ENCODE measurements around the gene FBXO2.

FBXO2 gene

DNA sequence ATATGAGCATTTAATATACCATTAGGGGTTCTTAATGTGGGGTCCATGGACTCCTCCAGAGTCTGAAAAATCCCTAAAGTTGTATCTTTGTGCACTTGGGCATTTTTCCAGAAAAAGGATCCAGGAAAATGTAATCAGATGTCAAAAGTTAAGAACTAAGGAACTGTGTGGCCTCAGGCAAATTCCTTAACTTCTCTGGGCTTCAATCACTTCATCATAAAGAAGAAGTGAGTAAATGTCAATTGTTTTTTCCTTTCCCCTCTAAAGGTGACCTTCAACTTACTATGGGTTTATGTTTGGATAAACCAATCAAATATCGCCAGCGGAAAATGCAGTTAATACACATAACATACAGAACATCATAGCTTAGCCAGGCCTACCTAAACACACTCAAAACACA, 24.2 kb upstream of the FBXO2 start:
- no peak overlapping the region for H3K9ac ChIP-seq
- H3K79me2 ChIP-seq, result no peaks in the 10 kb centered on the region
- H3K27me3 ChIP-seq (ENCODE audit: control insufficient read depth, insufficient read depth, low read length), result no peaks in the 10 kb centered on the region
- H3K4me3 ChIP-seq (ENCODE audit: low read depth, low read length), result no peak overlapping the region
- TF ChIP-seq, protein P1, sequence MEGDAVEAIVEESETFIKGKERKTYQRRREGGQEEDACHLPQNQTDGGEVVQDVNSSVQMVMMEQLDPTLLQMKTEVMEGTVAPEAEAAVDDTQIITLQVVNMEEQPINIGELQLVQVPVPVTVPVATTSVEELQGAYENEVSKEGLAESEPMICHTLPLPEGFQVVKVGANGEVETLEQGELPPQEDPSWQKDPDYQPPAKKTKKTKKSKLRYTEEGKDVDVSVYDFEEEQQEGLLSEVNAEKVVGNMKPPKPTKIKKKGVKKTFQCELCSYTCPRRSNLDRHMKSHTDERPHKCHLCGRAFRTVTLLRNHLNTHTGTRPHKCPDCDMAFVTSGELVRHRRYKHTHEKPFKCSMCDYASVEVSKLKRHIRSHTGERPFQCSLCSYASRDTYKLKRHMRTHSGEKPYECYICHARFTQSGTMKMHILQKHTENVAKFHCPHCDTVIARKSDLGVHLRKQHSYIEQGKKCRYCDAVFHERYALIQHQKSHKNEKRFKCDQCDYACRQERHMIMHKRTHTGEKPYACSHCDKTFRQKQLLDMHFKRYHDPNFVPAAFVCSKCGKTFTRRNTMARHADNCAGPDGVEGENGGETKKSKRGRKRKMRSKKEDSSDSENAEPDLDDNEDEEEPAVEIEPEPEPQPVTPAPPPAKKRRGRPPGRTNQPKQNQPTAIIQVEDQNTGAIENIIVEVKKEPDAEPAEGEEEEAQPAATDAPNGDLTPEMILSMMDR (IDR thresholded peaks at IDR 0.05), result no peak
- no peaks in the 10 kb centered on the region for H3K36me3 ChIP-seq (ENCODE audit: control insufficient read depth, insufficient read depth, low read length)
- no peaks in the 10 kb centered on the region for H3K9me3 ChIP-seq (ENCODE audit: control insufficient read depth, low read length)
- H3K4me1 ChIP-seq, result no peaks in the 10 kb centered on the region
- H3K27ac ChIP-seq, result no peak overlapping the region
- H3K4me2 ChIP-seq (ENCODE audit: low read length), result no peak overlapping the region
- H2AFZ ChIP-seq, result no peak overlapping the region

DNA sequence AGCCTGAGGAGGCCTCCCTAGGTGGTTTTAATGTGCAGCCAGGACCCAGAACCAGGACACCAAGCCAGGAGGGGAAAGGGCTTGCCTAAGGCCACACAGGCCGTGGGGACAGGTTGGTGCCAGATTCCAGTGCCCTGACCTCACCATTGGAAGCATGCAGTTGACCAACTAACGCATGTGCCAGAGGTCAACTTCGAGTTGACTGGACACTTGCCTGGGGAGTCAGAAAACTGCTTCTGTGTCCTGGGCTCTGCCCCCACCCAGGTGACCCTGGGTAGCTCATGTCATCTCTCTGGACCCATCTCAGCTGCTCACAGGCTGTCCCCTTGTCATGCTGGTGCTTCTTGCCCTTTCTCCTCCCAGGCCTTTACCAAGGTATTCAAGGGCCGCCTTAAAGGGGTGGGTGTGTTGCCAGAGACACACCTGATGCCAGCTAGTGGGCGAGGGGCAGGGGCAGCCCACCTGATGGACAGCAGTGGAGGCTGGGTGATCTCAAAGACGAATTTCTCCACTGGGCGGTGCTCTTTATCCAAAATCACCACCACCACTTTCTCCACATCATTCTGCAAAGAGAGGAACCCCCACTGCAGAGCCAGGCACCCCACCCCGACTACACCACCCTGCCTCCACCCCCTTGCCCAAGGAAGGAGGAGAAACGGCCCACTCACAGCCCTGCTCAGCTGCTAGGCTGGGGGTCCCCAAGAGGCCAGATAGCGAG, 22.3 kb upstream of the FBXO2 start:
- H3K4me3 ChIP-seq (ENCODE audit: low read depth, low read length), result no peak overlapping the region
- H3K36me3 ChIP-seq (ENCODE audit: control insufficient read depth, insufficient read depth, low read length), result no peaks in the 10 kb centered on the region
- H3K27ac ChIP-seq, result no peak overlapping the region
- no peaks in the 10 kb centered on the region for H3K27me3 ChIP-seq (ENCODE audit: control insufficient read depth, insufficient read depth, low read length)
- no peak overlapping the region for H2AFZ ChIP-seq
- H3K9me3 ChIP-seq (ENCODE audit: control insufficient read depth, low read length), result no peaks in the 10 kb centered on the region
- TF ChIP-seq, protein P1 (IDR thresholded peaks at IDR 0.05), result no peak
- H3K9ac ChIP-seq, result no peak overlapping the region
- H3K79me2 ChIP-seq, result no peaks in the 10 kb centered on the region
- no peaks in the 10 kb centered on the region for H3K4me1 ChIP-seq
- no peak overlapping the region for H3K4me2 ChIP-seq (ENCODE audit: low read length)

- Histone ChIP-seq H3K4me2 (ENCODE audit: low read length) (no peak overlapping the region), H3K9ac (no peak overlapping the region), H2AFZ (no peak overlapping the region), H3K27ac (no peak overlapping the region), H3K9me3 (ENCODE audit: control insufficient read depth, low read length) (no peaks in the 10 kb centered on the region), H3K36me3 (ENCODE audit: control insufficient read depth, insufficient read depth, low read length) (no peaks in the 10 kb centered on the region), H3K4me3 (ENCODE audit: low read depth, low read length) (no peak overlapping the region), H3K27me3 (ENCODE audit: control insufficient read depth, insufficient read depth, low read length) (no peaks in the 10 kb centered on the region), H3K4me1 (no peaks in the 10 kb centered on the region), H3K79me2 (no peaks in the 10 kb centered on the region)
- TF ChIP-seq, protein P1 (IDR thresholded peaks at IDR 0.05), result no peak
These were observed 21.1 kb upstream of the FBXO2 start for GRCh38 chr1:11675325-11675724.

DNA sequence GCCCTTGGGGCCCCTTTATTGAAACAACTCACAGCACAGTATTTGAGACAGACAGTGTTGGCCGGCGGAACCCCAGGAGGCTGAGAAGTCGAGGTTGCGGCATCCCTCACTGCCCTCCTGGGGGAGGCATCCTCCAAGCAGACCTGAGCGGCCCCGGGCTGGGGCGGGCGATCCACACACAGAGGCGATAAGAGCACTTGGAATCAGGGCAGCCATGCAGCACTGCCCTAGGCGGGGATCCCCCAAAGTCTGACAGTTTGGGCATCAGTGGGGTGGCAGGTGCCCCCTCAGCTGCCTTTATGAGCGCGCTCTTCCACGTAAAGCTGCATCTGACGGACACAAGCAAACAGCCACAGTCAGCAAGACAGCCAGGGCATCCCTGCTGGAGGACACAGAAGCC, 20.3 kb upstream of the FBXO2 start:
- no peaks in the 10 kb centered on the region for H3K9me3 ChIP-seq (ENCODE audit: control insufficient read depth, low read length)

More for the DNA sequence above, 20.3 kb upstream of the FBXO2 start:
- H3K79me2 ChIP-seq, result no peaks in the 10 kb centered on the region
- no peak overlapping the region for H3K4me3 ChIP-seq (ENCODE audit: low read depth, low read length)
- no peak overlapping the region for H2AFZ ChIP-seq
- H3K27ac ChIP-seq, result no peak overlapping the region
- no peak overlapping the region for H3K9ac ChIP-seq
- no peaks in the 10 kb centered on the region for H3K4me1 ChIP-seq
- no peak overlapping the region for H3K4me2 ChIP-seq (ENCODE audit: low read length)
- no peaks in the 10 kb centered on the region for H3K36me3 ChIP-seq (ENCODE audit: control insufficient read depth, insufficient read depth, low read length)
- H3K27me3 ChIP-seq (ENCODE audit: control insufficient read depth, insufficient read depth, low read length), result no peaks in the 10 kb centered on the region
- TF ChIP-seq, protein P1 (IDR thresholded peaks at IDR 0.05), result no peak

Data from parathyroid adenoma (tissue), 2 donors.